ENCODE results near the gene GSDME. TPM values are rescaled to one million over a fixed set of nuclear protein-coding genes. Genes with fewer than 3 reads are reported as not detected.

GSDME gene
- total and polyA plus RNA-seq, 10 of the 15 experiments (the other 5 are each of a cell fraction or from before 2014, with no cell fraction given), result 23.7 to 245 (median 128) TPM

- DNase-seq (ENCODE audit: low read depth, low spot score) (no peak), ATAC-seq (no peak), FAIRE-seq (no peak)
- H3K4me1 ChIP-seq (ENCODE audit: control insufficient read depth, insufficient read depth, low read length), result peaks cover 21% of the 10 kb centered on the region
- ChIA-PET POLR2A (no interaction called here), SMC1A (ENCODE audit: uncharacterized antibody, unreplicated experiment) (interaction anchor here (1.1 kb wide), 1 partner anchor 53 kb away, joined by 3 read pairs; no protein-coding TSS in a partner anchor), CTCF (interaction anchor here (0.6 to 3.2 kb wide), 6 partner anchors 11 to 335 kb away, joined by 3 to 8 read pairs (median 4); no protein-coding TSS in a partner anchor), RAD21 (ENCODE audit: unreplicated experiment) (interaction anchor here (1.4 kb wide), 1 partner anchor 333 kb away, joined by 4 read pairs; no protein-coding TSS in a partner anchor)
- TF ChIP-seq SMC3 (IDR thresholded peaks at IDR 0.05; ENCODE audit: borderline replicate concordance, low read length) (no peak), RAD51 (IDR thresholded peaks at IDR 0.05) (no peak), NFIC (IDR thresholded peaks at IDR 0.05; ENCODE audit: low read depth, low read length) (no peak), SMAD1 (IDR thresholded peaks at IDR 0.05; ENCODE audit: low read depth, partially characterized antibody) (no peak), ATF7 (IDR thresholded peaks at IDR 0.05; ENCODE audit: low read depth) (no peak), HDAC6 (IDR thresholded peaks at IDR 0.05; ENCODE audit: unreplicated experiment) (no peak)
- TF ChIP-seq, protein P1, sequence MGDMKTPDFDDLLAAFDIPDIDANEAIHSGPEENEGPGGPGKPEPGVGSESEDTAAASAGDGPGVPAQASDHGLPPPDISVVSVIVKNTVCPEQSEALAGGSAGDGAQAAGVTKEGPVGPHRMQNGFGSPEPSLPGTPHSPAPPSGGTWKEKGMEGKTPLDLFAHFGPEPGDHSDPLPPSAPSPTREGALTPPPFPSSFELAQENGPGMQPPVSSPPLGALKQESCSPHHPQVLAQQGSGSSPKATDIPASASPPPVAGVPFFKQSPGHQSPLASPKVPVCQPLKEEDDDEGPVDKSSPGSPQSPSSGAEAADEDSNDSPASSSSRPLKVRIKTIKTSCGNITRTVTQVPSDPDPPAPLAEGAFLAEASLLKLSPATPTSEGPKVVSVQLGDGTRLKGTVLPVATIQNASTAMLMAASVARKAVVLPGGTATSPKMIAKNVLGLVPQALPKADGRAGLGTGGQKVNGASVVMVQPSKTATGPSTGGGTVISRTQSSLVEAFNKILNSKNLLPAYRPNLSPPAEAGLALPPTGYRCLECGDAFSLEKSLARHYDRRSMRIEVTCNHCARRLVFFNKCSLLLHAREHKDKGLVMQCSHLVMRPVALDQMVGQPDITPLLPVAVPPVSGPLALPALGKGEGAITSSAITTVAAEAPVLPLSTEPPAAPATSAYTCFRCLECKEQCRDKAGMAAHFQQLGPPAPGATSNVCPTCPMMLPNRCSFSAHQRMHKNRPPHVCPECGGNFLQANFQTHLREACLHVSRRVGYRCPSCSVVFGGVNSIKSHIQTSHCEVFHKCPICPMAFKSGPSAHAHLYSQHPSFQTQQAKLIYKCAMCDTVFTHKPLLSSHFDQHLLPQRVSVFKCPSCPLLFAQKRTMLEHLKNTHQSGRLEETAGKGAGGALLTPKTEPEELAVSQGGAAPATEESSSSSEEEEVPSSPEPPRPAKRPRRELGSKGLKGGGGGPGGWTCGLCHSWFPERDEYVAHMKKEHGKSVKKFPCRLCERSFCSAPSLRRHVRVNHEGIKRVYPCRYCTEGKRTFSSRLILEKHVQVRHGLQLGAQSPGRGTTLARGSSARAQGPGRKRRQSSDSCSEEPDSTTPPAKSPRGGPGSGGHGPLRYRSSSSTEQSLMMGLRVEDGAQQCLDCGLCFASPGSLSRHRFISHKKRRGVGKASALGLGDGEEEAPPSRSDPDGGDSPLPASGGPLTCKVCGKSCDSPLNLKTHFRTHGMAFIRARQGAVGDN (IDR thresholded peaks at IDR 0.05), result no peak
- TF ChIP-seq, protein P2, sequence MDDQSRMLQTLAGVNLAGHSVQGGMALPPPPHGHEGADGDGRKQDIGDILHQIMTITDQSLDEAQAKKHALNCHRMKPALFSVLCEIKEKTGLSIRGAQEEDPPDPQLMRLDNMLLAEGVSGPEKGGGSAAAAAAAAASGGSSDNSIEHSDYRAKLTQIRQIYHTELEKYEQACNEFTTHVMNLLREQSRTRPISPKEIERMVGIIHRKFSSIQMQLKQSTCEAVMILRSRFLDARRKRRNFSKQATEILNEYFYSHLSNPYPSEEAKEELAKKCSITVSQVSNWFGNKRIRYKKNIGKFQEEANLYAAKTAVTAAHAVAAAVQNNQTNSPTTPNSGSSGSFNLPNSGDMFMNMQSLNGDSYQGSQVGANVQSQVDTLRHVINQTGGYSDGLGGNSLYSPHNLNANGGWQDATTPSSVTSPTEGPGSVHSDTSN (IDR thresholded peaks at IDR 0.05; ENCODE audit: insufficient replicate concordance, low read depth, low read length), result no peak
- TF ChIP-seq, protein P3, sequence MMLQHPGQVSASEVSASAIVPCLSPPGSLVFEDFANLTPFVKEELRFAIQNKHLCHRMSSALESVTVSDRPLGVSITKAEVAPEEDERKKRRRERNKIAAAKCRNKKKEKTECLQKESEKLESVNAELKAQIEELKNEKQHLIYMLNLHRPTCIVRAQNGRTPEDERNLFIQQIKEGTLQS (IDR thresholded peaks at IDR 0.05; ENCODE audit: borderline replicate concordance, extremely low read depth, low read depth, low read length), result no peak
- in situ Hi-C loops (cut with MboI) (no loop called here), intact Hi-C loops (cut with micrococcal nuclease; ENCODE audit: unreplicated experiment) (no loop called here)
- no peaks in the 10 kb centered on the region for H3K36me3 ChIP-seq (ENCODE audit: control insufficient read depth in 2 of 2, insufficient read depth in 2 of 2, low read length in 1 of 2)
- peaks cover 15% of the 10 kb centered on the region for H3K79me2 ChIP-seq (ENCODE audit: control insufficient read depth, insufficient read depth, low read length)
- H3K4me2 ChIP-seq (ENCODE audit: control insufficient read depth, insufficient read depth), result no peak overlapping the region
- no peaks in the 10 kb centered on the region for H3K27me3 ChIP-seq (replicated peaks in 1 of 2; ENCODE audit: control insufficient read depth in 2 of 2, insufficient read depth in 2 of 2, low read length in 1 of 2)
- no peak overlapping the region for H3K4me3 ChIP-seq
- WGBS (ENCODE audit: insufficient coverage, insufficient replicate concordance, low lambda C conversion rate, missing lambda C conversion rate), result 8% methylated on average over 1 of the region's 1 CpG
- H4K20me1 ChIP-seq (ENCODE audit: control insufficient read depth, insufficient read depth), result no peaks in the 10 kb centered on the region
- no peak overlapping the region for H2AFZ ChIP-seq (ENCODE audit: control insufficient read depth, low read depth, low read length)
- no peak overlapping the region for H3K27ac ChIP-seq (ENCODE audit: control insufficient read depth, insufficient read depth)
- no TSS peak for BruUV-seq (replicated peaks)
- H3K9ac ChIP-seq (ENCODE audit: control insufficient read depth, insufficient read depth, low read length), result no peak overlapping the region
- peaks cover 2% of the 10 kb centered on the region for H3K9me3 ChIP-seq (replicated peaks; ENCODE audit: control insufficient read depth, insufficient read depth, low read length)
These were observed 3.7 kb upstream of the GSDME start for GRCh38 chr7:24760968-24761367.
